CD14-positive monocyte (primary cell): ENCODE measurements around the gene MYO5B. TPM values are rescaled to one million over a fixed set of nuclear protein-coding genes. Genes with fewer than 3 reads are reported as not detected.

Source experiments
- DNase-seq, 3 donors: peaks; one replicate each; pipeline ENCODE4 v3.0.0-alpha.2; 2011 to 2022
- H2AFZ ChIP-seq: 2 replicates; pipeline ENCODE4 v1.6.0; 2012; ENCODE audit warnings: mild to moderate bottlenecking, low read depth, low read length, inconsistent platforms; ENCODE audit not compliant: insufficient read depth, poor library complexity, severe bottlenecking
- H3K27ac ChIP-seq, 2 donors: 1 replicate in 1 of 2; 2 replicates in 1 of 2; pipeline ENCODE4 v1.5.1; 2012 to 2013; ENCODE audit warnings: low read length in 2 of 2, control low read depth in 1 of 2, inconsistent platforms in 1 of 2, low read depth in 1 of 2, mild to moderate bottlenecking in 1 of 2
- H3K27me3 ChIP-seq, 2 donors: one replicate each; pipeline versions ENCODE4 v1.6.0 to v1.6.1; 2011 to 2013; ENCODE audit warnings: low read length in 2 of 2; ENCODE audit not compliant: control insufficient read depth in 2 of 2, insufficient read depth in 2 of 2
- H3K36me3 ChIP-seq, 2 donors: replicated peaks in 1 of 2; 1 replicate in 1 of 2; 2 replicates in 1 of 2; pipeline versions ENCODE4 v1.5.1 to v1.6.1; 2012 to 2013; ENCODE audit warnings: low read length in 2 of 2, control low read depth in 1 of 2, inconsistent platforms in 1 of 2, mild to moderate bottlenecking in 1 of 2; ENCODE audit not compliant: insufficient read depth in 2 of 2, control insufficient read depth in 1 of 2
- H3K4me1 ChIP-seq, 2 donors: 1 replicate in 1 of 2; 2 replicates in 1 of 2; pipeline versions ENCODE4 v1.5.1 to v1.6.1; 2012 to 2013; ENCODE audit warnings: low read length in 2 of 2, control low read depth in 1 of 2, inconsistent platforms in 1 of 2, mild to moderate bottlenecking in 1 of 2, moderate library complexity in 1 of 2; ENCODE audit not compliant: insufficient read depth in 2 of 2, control insufficient read depth in 1 of 2
- H3K4me2 ChIP-seq: replicated peaks from 2 replicates; pipeline ENCODE3; 2012; ENCODE audit warnings: low read length, moderate library complexity, mild to moderate bottlenecking; ENCODE audit not compliant: poor library complexity, severe bottlenecking; ENCODE audit errors: extremely low read depth
- H3K4me3 ChIP-seq, 3 experiments: fragments of 200-600 bp in 1 of 3; sonication (generic) in 1 of 3; replicated peaks in 1 of 3; 1 replicate in 2 of 3; 2 replicates in 1 of 3; pipeline ENCODE4 v1.5.1; 2011 to 2013; ENCODE audit warnings: low read length in 3 of 3, mild to moderate bottlenecking in 3 of 3, control low read depth in 2 of 3, low read depth in 2 of 3, inconsistent platforms in 1 of 3, moderate library complexity in 1 of 3
- H3K79me2 ChIP-seq: 2 replicates; pipeline ENCODE4 v1.6.0; 2012; ENCODE audit warnings: mild to moderate bottlenecking, control low read depth, inconsistent platforms, low read length, moderate library complexity; ENCODE audit not compliant: insufficient read depth
- H3K9ac ChIP-seq: 2 replicates; pipeline ENCODE4 v1.6.0; 2017; ENCODE audit warnings: low read length, mild to moderate bottlenecking; ENCODE audit not compliant: insufficient read depth, poor library complexity, severe bottlenecking
- H3K9me3 ChIP-seq, 2 donors: replicated peaks in 1 of 2; 1 replicate in 1 of 2; 2 replicates in 1 of 2; pipeline versions ENCODE4 v1.5.1 to v1.6.1; 2012 to 2013; ENCODE audit warnings: low read length in 2 of 2, control low read depth in 1 of 2; ENCODE audit not compliant: control insufficient read depth in 1 of 2, insufficient read depth in 1 of 2
- H4K20me1 ChIP-seq: 2 replicates; pipeline ENCODE4 v1.6.0; 2012; ENCODE audit warnings: mild to moderate bottlenecking, low read length, control low read depth, moderate library complexity; ENCODE audit not compliant: insufficient read depth
- H3K27ac Mint-ChIP-seq, 7 donors: one replicate each; pipeline ENCODE4 v1.8.0; 2020; ENCODE audit warnings: mild to moderate bottlenecking in 7 of 7, mixed read lengths in 7 of 7, moderate library complexity in 6 of 7, inconsistent platforms in 2 of 7
- H3K27me3 Mint-ChIP-seq, 3 donors: one replicate each; pipeline ENCODE4 v1.8.0; 2021 to 2022; ENCODE audit warnings: low read depth in 3 of 3, mild to moderate bottlenecking in 3 of 3, mixed read lengths in 3 of 3, moderate library complexity in 3 of 3, inconsistent platforms in 1 of 3
- H3K36me3 Mint-ChIP-seq, 2 donors: one replicate each; pipeline ENCODE4 v1.8.0; 2020; ENCODE audit warnings: mixed read lengths in 2 of 2, inconsistent platforms in 1 of 2, mild to moderate bottlenecking in 1 of 2
- H3K4me1 Mint-ChIP-seq: one replicate; pipeline ENCODE4 v1.8.0; 2020; ENCODE audit warnings: mild to moderate bottlenecking, mixed read lengths
- H3K4me3 Mint-ChIP-seq, 2 donors: one replicate each; pipeline ENCODE4 v1.8.0; 2020; ENCODE audit warnings: mild to moderate bottlenecking in 2 of 2, mixed read lengths in 2 of 2, moderate library complexity in 1 of 2
- H3K9me3 Mint-ChIP-seq, 7 donors: one replicate each; pipeline ENCODE4 v1.8.0; 2020 to 2022; ENCODE audit warnings: mixed read lengths in 7 of 7, mild to moderate bottlenecking in 6 of 7, moderate library complexity in 6 of 7, inconsistent platforms in 2 of 7
- WGBS: methylation state at CpG from one replicate; pipeline ENCODE4 v1.1.5; 2013; ENCODE audit warnings: missing lambda C conversion rate; ENCODE audit not compliant: insufficient coverage; 5-methylcytosine and 5-hydroxymethylcytosine counted together
- intact Hi-C, 2 donors: fragments of 100-400 bp; cut with micrococcal nuclease; formaldehyde crosslinking; loops; one replicate each; pipeline versions ENCODE4 v1.15.0 to v1.15.1; 2023
- polyA plus RNA-seq, 3 donors: library from polyadenylated mRNA; depleted of rRNA in 1 of 3; unstranded in 2 of 3; stranded (reverse) in 1 of 3; fragments of 300-500 nt in 2 of 3; fragments of >200 nt in 1 of 3; fragmentation: Illumina TruSeq in 2 of 3; gene quantifications; 1 replicate in 2 of 3; 2 replicates in 1 of 3; pipeline ENCODE4 v1.2.3, GENCODE V29; 2012 to 2021
- TF ChIP-seq, protein P1 (sequence below): fragments of 200-600 bp; IDR thresholded peaks from one replicate; pipeline ENCODE4 v1.8.0; 2022; ENCODE audit warnings: antibody characterized with exemption, mild to moderate bottlenecking

MYO5B gene
- polyA plus RNA-seq, 3 donors = 0.04 TPM; not detected in 2

- Mint-ChIP-seq H3K27ac (peak overlapping the region in 1 of 7 donors; percentile 61), H3K9me3 (peaks cover 0 to 10% (median 0%) of the 10 kb centered on the region in 7 donors), H3K4me3 (no peak overlapping the region), H3K27me3 (peaks cover 0 to 1% (median 1%) of the 10 kb centered on the region in 3 donors), H3K36me3 (no peaks in the 10 kb centered on the region), H3K4me1 (no peaks in the 10 kb centered on the region)
- H3K27ac ChIP-seq = no peak overlapping the region
- no peak overlapping the region for H2AFZ ChIP-seq
- no peaks in the 10 kb centered on the region for H3K9me3 ChIP-seq
- no peaks in the 10 kb centered on the region for H3K27me3 ChIP-seq
- H3K9ac ChIP-seq = no peak overlapping the region
- H3K4me1 ChIP-seq = no peaks in the 10 kb centered on the region
- H3K36me3 ChIP-seq = no peaks in the 10 kb centered on the region
- TF ChIP-seq, protein P1, sequence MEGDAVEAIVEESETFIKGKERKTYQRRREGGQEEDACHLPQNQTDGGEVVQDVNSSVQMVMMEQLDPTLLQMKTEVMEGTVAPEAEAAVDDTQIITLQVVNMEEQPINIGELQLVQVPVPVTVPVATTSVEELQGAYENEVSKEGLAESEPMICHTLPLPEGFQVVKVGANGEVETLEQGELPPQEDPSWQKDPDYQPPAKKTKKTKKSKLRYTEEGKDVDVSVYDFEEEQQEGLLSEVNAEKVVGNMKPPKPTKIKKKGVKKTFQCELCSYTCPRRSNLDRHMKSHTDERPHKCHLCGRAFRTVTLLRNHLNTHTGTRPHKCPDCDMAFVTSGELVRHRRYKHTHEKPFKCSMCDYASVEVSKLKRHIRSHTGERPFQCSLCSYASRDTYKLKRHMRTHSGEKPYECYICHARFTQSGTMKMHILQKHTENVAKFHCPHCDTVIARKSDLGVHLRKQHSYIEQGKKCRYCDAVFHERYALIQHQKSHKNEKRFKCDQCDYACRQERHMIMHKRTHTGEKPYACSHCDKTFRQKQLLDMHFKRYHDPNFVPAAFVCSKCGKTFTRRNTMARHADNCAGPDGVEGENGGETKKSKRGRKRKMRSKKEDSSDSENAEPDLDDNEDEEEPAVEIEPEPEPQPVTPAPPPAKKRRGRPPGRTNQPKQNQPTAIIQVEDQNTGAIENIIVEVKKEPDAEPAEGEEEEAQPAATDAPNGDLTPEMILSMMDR = no peak
- WGBS = 80% methylated on average over 1 of the region's 3 CpGs
- H4K20me1 ChIP-seq = no peaks in the 10 kb centered on the region
- H3K4me3 ChIP-seq = no peak overlapping the region
- DNase-seq = no peak
- H3K79me2 ChIP-seq = no peaks in the 10 kb centered on the region
- intact Hi-C loops = no loop called here
- no peak overlapping the region for H3K4me2 ChIP-seq
Measured at GRCh38 chr18:50065039-50065438, 129.9 kb downstream of the MYO5B start.

- Histone ChIP-seq H3K27me3 (no peaks in the 10 kb centered on the region), H3K36me3 (no peaks in the 10 kb centered on the region), H3K9ac (no peak overlapping the region), H2AFZ (no peak overlapping the region), H3K9me3 (no peaks in the 10 kb centered on the region), H4K20me1 (no peaks in the 10 kb centered on the region), H3K27ac (no peak overlapping the region), H3K79me2 (no peaks in the 10 kb centered on the region), H3K4me3 (no peak overlapping the region), H3K4me2 (no peak overlapping the region), H3K4me1 (no peaks in the 10 kb centered on the region)
- DNase-seq = no peak
- Mint-ChIP-seq H3K9me3 (peaks cover 0 to 3% (median 0%) of the 10 kb centered on the region in 7 donors), H3K27me3 (peaks cover 1 to 4% (median 2%) of the 10 kb centered on the region in 3 donors), H3K27ac (no peak overlapping the region), H3K36me3 (no peaks in the 10 kb centered on the region), H3K4me3 (no peak overlapping the region), H3K4me1 (no peaks in the 10 kb centered on the region)
- intact Hi-C loops = no loop called here
- TF ChIP-seq, protein P1 = no peak
- 90% methylated on average over 4 of the region's 4 CpGs for WGBS
Measured at GRCh38 chr18:50061876-50062517, 132.9 kb downstream of the MYO5B start.
